ENCODE results near the gene HHAT.
A peak's percentile ranks its signal among the peaks of the same experiment; 100 is the strongest.

HHAT gene

DNA sequence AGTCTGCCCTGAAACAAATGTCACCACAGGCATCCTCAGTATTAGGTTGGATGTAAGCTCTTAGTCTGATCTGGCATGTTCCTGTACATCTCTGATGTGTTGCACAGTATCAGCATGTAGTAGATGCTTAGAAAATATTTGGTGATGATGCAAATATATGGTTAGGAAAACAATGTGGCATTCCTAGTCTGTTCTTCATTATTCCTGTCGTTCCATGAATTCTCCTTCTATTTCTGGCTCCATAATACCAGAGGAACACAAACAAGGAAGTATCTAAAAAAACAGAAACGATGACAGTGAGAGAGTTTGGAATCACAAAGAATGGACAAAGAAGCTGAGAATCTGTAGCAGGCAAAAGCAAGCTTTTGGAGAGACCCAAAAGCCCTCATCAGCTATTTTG is 236.6 kb downstream of the HHAT start:
- DNase-seq (ENCODE audit: low read depth), result peak; percentile 50
- no peak overlapping the region for H3K4me3 ChIP-seq (ENCODE audit: low read length)
- TF ChIP-seq, protein P1, sequence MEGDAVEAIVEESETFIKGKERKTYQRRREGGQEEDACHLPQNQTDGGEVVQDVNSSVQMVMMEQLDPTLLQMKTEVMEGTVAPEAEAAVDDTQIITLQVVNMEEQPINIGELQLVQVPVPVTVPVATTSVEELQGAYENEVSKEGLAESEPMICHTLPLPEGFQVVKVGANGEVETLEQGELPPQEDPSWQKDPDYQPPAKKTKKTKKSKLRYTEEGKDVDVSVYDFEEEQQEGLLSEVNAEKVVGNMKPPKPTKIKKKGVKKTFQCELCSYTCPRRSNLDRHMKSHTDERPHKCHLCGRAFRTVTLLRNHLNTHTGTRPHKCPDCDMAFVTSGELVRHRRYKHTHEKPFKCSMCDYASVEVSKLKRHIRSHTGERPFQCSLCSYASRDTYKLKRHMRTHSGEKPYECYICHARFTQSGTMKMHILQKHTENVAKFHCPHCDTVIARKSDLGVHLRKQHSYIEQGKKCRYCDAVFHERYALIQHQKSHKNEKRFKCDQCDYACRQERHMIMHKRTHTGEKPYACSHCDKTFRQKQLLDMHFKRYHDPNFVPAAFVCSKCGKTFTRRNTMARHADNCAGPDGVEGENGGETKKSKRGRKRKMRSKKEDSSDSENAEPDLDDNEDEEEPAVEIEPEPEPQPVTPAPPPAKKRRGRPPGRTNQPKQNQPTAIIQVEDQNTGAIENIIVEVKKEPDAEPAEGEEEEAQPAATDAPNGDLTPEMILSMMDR (conservative IDR thresholded peaks at IDR 0.05; ENCODE audit: low read length), result no peak

DNA sequence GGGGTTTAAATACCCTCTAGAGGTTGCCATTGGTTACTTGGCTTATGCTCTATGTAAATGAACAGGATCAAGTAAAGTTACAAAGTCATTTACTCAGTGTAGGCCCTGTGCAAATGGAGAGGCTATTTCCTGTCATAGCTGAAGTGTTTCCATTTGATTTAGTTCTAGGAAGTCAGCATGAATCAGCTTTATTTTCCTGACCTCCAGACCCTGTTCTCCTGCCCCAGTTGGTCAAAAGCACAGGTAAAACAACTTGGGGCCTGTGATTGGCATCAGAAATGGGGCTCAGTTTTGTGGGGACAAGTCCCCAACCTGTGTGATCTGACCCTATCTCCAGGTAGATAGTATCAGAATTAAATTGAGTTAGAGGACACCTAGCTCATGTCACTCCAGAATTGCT is 239.9 kb downstream of the HHAT start:
- no peak overlapping the region for H3K4me3 ChIP-seq (ENCODE audit: low read length)
- DNase-seq (ENCODE audit: low read depth), result no peak
- TF ChIP-seq, protein P1 (conservative IDR thresholded peaks at IDR 0.05; ENCODE audit: low read length), result no peak

GRCh38 chr1:210570116-210570515 is 241.4 kb downstream of the HHAT start:
- TF ChIP-seq, protein P1 (conservative IDR thresholded peaks at IDR 0.05; ENCODE audit: low read length), result no peak
- no peak overlapping the region for H3K4me3 ChIP-seq (ENCODE audit: low read length)
- DNase-seq (ENCODE audit: low read depth), result no peak

GRCh38 chr1:210571356-210572284 is 242.9 kb downstream of the HHAT start:
- no peak overlapping the region for H3K4me3 ChIP-seq (ENCODE audit: low read length)
- DNase-seq (ENCODE audit: low read depth), result no peak
- TF ChIP-seq, protein P1 (conservative IDR thresholded peaks at IDR 0.05; ENCODE audit: low read length), result no peak

DNA sequence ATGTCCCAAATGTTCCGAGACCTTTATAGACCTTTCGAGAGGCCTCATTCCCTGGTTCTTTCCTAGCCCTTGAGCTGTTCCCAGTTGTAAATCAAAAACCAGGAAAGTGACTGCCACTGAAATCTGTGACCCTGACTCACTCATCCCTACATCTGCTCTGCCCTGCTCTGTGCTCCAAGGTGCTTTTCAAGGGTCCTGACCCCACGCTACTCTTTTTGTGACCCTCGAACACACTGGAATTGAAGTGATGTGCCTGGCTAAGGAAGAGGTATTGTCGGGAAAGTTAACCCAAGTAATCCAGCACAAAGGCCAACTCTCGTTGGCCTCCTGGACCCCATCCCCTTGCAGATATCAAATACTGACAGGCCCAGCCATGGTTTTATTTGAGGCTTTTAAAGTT is 244.4 kb downstream of the HHAT start:
- no peak overlapping the region for H3K4me3 ChIP-seq (ENCODE audit: low read length)
- no peak for DNase-seq (ENCODE audit: low read depth)
- TF ChIP-seq, protein P1 (conservative IDR thresholded peaks at IDR 0.05; ENCODE audit: low read length), result no peak

GRCh38 chr1:210582205-210582970 is 253.7 kb downstream of the HHAT start:
- H3K4me3 ChIP-seq (ENCODE audit: low read length), result no peak overlapping the region
- DNase-seq (ENCODE audit: low read depth), result no peak
- TF ChIP-seq, protein P1 (conservative IDR thresholded peaks at IDR 0.05; ENCODE audit: low read length), result no peak

Measured in AG10803 (cell line).